K562 (cell line): ENCODE results near the gene CENPX. TPM values are rescaled to one million over a fixed set of nuclear protein-coding genes. Genes with fewer than 3 reads are reported as not detected.

Source experiments
- CREM ChIP-seq: IDR thresholded peaks from 2 replicates; pipeline ENCODE4 v1.6.1; 2014; ENCODE audit warnings: antibody characterized with exemption, low read depth
- EGR1 ChIP-seq: fragments of 450-650 bp; conservative IDR thresholded peaks from 2 replicates; pipeline ENCODE4 v1.6.1; 2017; ENCODE audit warnings: mild to moderate bottlenecking
- ESRRB ChIP-seq: fragments of 250-450 bp; sonication (Bioruptor Pico); IDR thresholded peaks from 2 replicates; pipeline ENCODE4 v1.5.0; 2020; ENCODE audit warnings: mild to moderate bottlenecking, moderate library complexity, borderline replicate concordance
- FIP1L1 ChIP-seq: fragments of 200-400 bp; formaldehyde crosslinking; IDR thresholded peaks from 2 replicates; pipeline ENCODE4 v1.6.1; 2018; ENCODE audit warnings: mild to moderate bottlenecking, low read depth, low read length; ENCODE audit not compliant: poor library complexity, severe bottlenecking
- HIVEP1 ChIP-seq: fragments of 250-450 bp; sonication (Bioruptor Pico); IDR thresholded peaks from 2 replicates; pipeline ENCODE4 v1.4.0; 2020; ENCODE audit warnings: mild to moderate bottlenecking
- HNRNPL ChIP-seq: fragments of 200-400 bp; formaldehyde crosslinking; IDR thresholded peaks from 2 replicates; pipeline ENCODE4 v1.6.1; 2017; ENCODE audit warnings: low read depth, mild to moderate bottlenecking, low read length
- MAZ ChIP-seq, 2 experiments: fragments of 450-650 bp in 1 of 2; sonication (generic) in 1 of 2; formaldehyde crosslinking; IDR thresholded peaks in 1 of 2; conservative IDR thresholded peaks in 1 of 2; 2 replicates each; pipeline versions ENCODE4 v1.4.0 to v1.5.0; 2020; ENCODE audit warnings: mild to moderate bottlenecking in 1 of 2, missing genetic modification reagents in 1 of 2
- NELFE ChIP-seq: IDR thresholded peaks from 2 replicates; pipeline ENCODE4 v1.6.1; 2011; ENCODE audit warnings: mild to moderate bottlenecking; ENCODE audit not compliant: insufficient read depth, insufficient read length
- PHB ChIP-seq: fragments of 250-450 bp; sonication (Bioruptor Pico); IDR thresholded peaks from 2 replicates; pipeline ENCODE4 v1.5.0; 2021
- PTBP1 ChIP-seq: fragments of 200-400 bp; formaldehyde crosslinking; IDR thresholded peaks from 2 replicates; pipeline ENCODE4 v1.6.1; 2017; ENCODE audit warnings: low read depth, low read length
- TARDBP ChIP-seq: fragments of 450-650 bp; IDR thresholded peaks from 2 replicates; pipeline ENCODE4 v1.6.1; 2016
- XRCC5 ChIP-seq: fragments of 200-400 bp; formaldehyde crosslinking; IDR thresholded peaks from 2 replicates; pipeline ENCODE4 v1.6.1; 2017; ENCODE audit warnings: low read depth, mild to moderate bottlenecking, low read length
- ZBTB33 ChIP-seq: sonication (generic); formaldehyde crosslinking; IDR thresholded peaks from 2 replicates; pipeline ENCODE4 v1.8.1; 2023; ENCODE audit warnings: mild to moderate bottlenecking, missing genetic modification reagents
- ZFX ChIP-seq: sonication (generic); formaldehyde crosslinking; IDR thresholded peaks from 2 replicates; pipeline ENCODE4 v1.8.0; 2022; ENCODE audit warnings: mild to moderate bottlenecking, missing genetic modification reagents, moderate library complexity
- ZKSCAN8 ChIP-seq: fragments of 200-800 bp; sonication (Bioruptor generic); IDR thresholded peaks from 2 replicates; pipeline ENCODE4 v1.6.1; 2016; ENCODE audit warnings: missing genetic modification characterization, missing compliant biosample characterization
- ZNF668 ChIP-seq: fragments of 250-450 bp; sonication (Bioruptor Pico); IDR thresholded peaks from 2 replicates; pipeline ENCODE4 v1.8.0; 2022; ENCODE audit warnings: mild to moderate bottlenecking, inconsistent platforms
- ZNF77 ChIP-seq: fragments of 250-450 bp; sonication (Bioruptor Pico); IDR thresholded peaks from 2 replicates; pipeline ENCODE4 v1.5.0; 2020
- polyA plus RNA-seq, 8 experiments: library from polyadenylated mRNA; depleted of rRNA in 4 of 8; stranded (reverse) in 5 of 8; unstranded in 3 of 8; fragments of >200 nt; fragmentation: Nextera tagmentation in 2 of 8; fragmentation: Illumina TruSeq in 1 of 8; extraction: Ambion mirVana in 2 of 8; extraction: Trizol in 1 of 8; gene quantifications; 2 replicates each; pipeline versions ENCODE4 v1.2.1 to v1.2.3, GENCODE V29; 2011 to 2014; ENCODE audit warnings: inconsistent platforms in 1 of 8, missing spikeins in 1 of 8
- total RNA-seq, 7 experiments: library from RNA; depleted of rRNA in 6 of 7; stranded (reverse); fragments of >200 nt in 6 of 7; fragmentation: Illumina TruSeq in 2 of 7; extraction: Trizol in 2 of 7; gene quantifications; 2 replicates each; pipeline versions ENCODE4 v1.2.1 to v1.2.3, GENCODE V29; 2011 to 2021; ENCODE audit warnings: low replicate concordance in 1 of 7
- TF ChIP-seq, protein P1 (sequence below): sonication (generic); formaldehyde crosslinking; IDR thresholded peaks from 2 replicates; pipeline ENCODE4 v1.8.0; 2022; ENCODE audit warnings: mild to moderate bottlenecking, missing genetic modification reagents
- TF ChIP-seq, protein P2 (sequence below): sonication (generic); IDR thresholded peaks from 2 replicates; pipeline ENCODE4 v1.6.1; 2016
- TF ChIP-seq, protein P3 (sequence below): sonication (generic); formaldehyde crosslinking; IDR thresholded peaks from 2 replicates; pipeline ENCODE4 v1.8.0; 2022; ENCODE audit warnings: missing genetic modification reagents, mild to moderate bottlenecking, moderate library complexity, borderline replicate concordance

Gene CENPX
- total and polyA plus RNA-seq, 9 of the 15 experiments (the other 6 are each of a cell fraction or from before 2014, with no cell fraction given), result 32.7 to 352 (median 127) TPM

DNA sequence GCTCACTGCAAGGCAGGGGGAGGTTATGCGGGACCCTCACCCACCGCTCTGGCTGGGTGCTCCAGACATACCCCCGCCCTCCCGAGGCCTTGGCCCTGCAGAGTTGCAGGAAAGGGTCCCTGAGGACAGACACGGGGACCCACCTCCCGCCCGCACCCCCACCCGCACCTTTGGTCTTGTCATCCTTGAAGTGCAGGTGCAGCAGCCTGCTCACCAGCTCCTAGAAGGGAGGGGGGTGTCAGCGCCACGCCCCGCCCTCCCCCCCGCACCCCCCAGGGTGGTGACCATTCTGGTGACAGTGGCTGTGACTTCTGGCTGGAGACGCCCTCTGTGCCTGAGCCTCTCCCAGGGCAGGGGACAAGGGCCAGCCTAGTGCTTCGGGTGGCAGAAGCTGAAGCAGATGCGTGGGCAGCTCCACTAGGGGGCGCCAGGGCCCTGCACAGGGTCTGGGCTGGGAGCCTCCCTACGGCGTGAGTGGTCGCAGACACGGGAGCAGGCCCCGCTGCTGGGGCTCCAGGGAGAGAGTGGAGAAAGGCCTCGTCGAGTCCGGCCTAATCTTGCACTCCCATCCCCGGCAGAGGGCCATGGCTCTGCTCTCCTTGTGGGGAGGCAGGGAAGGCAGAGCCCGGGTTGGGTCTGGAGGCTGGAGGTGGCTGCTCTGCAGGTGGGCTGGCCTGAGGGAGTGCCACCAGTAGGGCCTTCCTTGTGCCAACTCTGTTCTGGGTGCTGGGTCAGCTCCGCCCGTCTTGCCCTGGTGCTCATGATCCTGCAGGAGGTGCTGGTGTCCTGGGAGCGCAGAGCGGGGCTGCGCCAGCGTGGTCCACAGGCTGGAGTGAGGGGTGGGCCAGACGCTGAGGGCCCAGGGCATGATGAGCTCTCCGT lies 2.7 kb downstream of the CENPX start (continued):
- TF ChIP-seq PTBP1 (peak; percentile 17; the same call in 1 of the 2 replicates), FIP1L1 (peak; percentile 62), TARDBP (no peak), CREM (peak; percentile 71), ZKSCAN8 (no peak), HNRNPL (peak; percentile 71; the same call in 1 of the 2 replicates), MAZ (CRISPR knock-in tag; conservative IDR thresholded peaks at IDR 0.05 in 1 of 2, IDR thresholded peaks at IDR 0.05 in 1 of 2) (peak; percentile 29 to 47; a peak in 1 of 4 replicates), ESRRB (CRISPR knock-in tag) (no peak), ZBTB33 (CRISPR knock-in tag) (peak; percentile 84), ZFX (CRISPR knock-in tag) (peak; percentile 55; the same call in 1 of the 2 replicates), NELFE (no peak), PHB (no peak), ZNF668 (CRISPR knock-in tag) (no peak), XRCC5 (peak; percentile 73; the same call in 1 of the 2 replicates), HIVEP1 (no peak), ZNF77 (CRISPR knock-in tag) (no peak), EGR1 (peak; percentile 50; the same call in 1 of the 2 replicates)
- TF ChIP-seq, protein P1, sequence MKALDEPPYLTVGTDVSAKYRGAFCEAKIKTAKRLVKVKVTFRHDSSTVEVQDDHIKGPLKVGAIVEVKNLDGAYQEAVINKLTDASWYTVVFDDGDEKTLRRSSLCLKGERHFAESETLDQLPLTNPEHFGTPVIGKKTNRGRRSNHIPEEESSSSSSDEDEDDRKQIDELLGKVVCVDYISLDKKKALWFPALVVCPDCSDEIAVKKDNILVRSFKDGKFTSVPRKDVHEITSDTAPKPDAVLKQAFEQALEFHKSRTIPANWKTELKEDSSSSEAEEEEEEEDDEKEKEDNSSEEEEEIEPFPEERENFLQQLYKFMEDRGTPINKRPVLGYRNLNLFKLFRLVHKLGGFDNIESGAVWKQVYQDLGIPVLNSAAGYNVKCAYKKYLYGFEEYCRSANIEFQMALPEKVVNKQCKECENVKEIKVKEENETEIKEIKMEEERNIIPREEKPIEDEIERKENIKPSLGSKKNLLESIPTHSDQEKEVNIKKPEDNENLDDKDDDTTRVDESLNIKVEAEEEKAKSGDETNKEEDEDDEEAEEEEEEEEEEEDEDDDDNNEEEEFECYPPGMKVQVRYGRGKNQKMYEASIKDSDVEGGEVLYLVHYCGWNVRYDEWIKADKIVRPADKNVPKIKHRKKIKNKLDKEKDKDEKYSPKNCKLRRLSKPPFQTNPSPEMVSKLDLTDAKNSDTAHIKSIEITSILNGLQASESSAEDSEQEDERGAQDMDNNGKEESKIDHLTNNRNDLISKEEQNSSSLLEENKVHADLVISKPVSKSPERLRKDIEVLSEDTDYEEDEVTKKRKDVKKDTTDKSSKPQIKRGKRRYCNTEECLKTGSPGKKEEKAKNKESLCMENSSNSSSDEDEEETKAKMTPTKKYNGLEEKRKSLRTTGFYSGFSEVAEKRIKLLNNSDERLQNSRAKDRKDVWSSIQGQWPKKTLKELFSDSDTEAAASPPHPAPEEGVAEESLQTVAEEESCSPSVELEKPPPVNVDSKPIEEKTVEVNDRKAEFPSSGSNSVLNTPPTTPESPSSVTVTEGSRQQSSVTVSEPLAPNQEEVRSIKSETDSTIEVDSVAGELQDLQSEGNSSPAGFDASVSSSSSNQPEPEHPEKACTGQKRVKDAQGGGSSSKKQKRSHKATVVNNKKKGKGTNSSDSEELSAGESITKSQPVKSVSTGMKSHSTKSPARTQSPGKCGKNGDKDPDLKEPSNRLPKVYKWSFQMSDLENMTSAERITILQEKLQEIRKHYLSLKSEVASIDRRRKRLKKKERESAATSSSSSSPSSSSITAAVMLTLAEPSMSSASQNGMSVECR, result peak; percentile 34; the same call in 1 of the 2 replicates
- TF ChIP-seq, protein P2, sequence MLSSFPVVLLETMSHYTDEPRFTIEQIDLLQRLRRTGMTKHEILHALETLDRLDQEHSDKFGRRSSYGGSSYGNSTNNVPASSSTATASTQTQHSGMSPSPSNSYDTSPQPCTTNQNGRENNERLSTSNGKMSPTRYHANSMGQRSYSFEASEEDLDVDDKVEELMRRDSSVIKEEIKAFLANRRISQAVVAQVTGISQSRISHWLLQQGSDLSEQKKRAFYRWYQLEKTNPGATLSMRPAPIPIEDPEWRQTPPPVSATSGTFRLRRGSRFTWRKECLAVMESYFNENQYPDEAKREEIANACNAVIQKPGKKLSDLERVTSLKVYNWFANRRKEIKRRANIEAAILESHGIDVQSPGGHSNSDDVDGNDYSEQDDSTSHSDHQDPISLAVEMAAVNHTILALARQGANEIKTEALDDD, result no peak
- TF ChIP-seq, protein P3, sequence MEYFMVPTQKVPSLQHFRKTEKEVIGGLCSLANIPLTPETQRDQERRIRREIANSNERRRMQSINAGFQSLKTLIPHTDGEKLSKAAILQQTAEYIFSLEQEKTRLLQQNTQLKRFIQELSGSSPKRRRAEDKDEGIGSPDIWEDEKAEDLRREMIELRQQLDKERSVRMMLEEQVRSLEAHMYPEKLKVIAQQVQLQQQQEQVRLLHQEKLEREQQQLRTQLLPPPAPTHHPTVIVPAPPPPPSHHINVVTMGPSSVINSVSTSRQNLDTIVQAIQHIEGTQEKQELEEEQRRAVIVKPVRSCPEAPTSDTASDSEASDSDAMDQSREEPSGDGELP (CRISPR knock-in tag), result 0 out of 2 replicates have a peak, but pooled peaks have one; percentile 19
